MM.1S (cell line): Measurements from ENCODE around the gene CHN2.

Experiments used
- EZH2 ChIP-seq: fragments of 300-600 bp; sonication (generic); optimal IDR thresholded peaks from 2 replicates; pipeline ENCODE3; 2017; ENCODE audit warnings: low read depth, mild to moderate bottlenecking, antibody characterized with exemption, low read length, mixed read lengths
- EZH2phosphoT487 ChIP-seq: fragments of 300-600 bp; sonication (generic); IDR thresholded peaks from 2 replicates; pipeline ENCODE4 v1.6.1; 2018; ENCODE audit warnings: antibody characterized with exemption, low read length
- TF ChIP-seq, protein P1 (sequence below): fragments of 300-600 bp; sonication (generic); IDR thresholded peaks from 2 replicates; pipeline ENCODE4 v1.5.1; 2016; ENCODE audit warnings: antibody characterized with exemption, low read length, mixed read lengths

DNA sequence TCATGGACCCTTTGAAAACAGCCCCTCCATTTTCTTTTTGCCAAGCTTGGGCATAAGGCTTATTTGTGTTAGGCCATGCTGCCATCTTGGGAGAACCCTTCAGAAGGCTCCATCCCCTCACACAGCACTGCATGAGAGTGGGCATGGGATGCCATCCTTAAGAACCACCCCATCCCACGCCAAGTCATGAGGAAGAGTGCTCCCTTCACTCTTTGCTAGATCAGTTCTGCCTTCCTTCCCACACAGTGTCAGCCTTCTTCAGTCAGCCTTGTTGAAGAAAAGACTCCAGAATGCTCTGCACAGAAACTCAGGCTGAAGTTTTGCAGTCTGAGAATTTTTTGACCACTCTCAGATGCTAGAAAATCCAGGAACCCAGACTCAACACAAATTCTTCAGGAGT lies 15.5 kb upstream of the CHN2 start:
- TF ChIP-seq, protein P1, sequence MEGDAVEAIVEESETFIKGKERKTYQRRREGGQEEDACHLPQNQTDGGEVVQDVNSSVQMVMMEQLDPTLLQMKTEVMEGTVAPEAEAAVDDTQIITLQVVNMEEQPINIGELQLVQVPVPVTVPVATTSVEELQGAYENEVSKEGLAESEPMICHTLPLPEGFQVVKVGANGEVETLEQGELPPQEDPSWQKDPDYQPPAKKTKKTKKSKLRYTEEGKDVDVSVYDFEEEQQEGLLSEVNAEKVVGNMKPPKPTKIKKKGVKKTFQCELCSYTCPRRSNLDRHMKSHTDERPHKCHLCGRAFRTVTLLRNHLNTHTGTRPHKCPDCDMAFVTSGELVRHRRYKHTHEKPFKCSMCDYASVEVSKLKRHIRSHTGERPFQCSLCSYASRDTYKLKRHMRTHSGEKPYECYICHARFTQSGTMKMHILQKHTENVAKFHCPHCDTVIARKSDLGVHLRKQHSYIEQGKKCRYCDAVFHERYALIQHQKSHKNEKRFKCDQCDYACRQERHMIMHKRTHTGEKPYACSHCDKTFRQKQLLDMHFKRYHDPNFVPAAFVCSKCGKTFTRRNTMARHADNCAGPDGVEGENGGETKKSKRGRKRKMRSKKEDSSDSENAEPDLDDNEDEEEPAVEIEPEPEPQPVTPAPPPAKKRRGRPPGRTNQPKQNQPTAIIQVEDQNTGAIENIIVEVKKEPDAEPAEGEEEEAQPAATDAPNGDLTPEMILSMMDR = no peak
- TF ChIP-seq EZH2 (no peak), EZH2phosphoT487 (no peak)
